C4-2B (cell line): ENCODE results near the gene SLC36A1.
"Not testable (repeated sequence)": the region's sequence is repeated elsewhere in the genome, so short reads cannot be mapped to it uniquely, and the experiment has no call there.

Experiments
- H3K27ac ChIP-seq: fragments of 450-650 bp; 2 replicates; pipeline ENCODE4 v1.5.1; 2017
- CTCF ChIP-seq: fragments of 450-650 bp; conservative IDR thresholded peaks from 2 replicates; pipeline ENCODE4 v1.5.1; 2017; ENCODE audit warnings: mild to moderate bottlenecking
- ZFX ChIP-seq: fragments of 450-650 bp; IDR thresholded peaks from 2 replicates; pipeline ENCODE4 v1.6.1; 2017

The SLC36A1 gene

GRCh38 chr5:151498395-151499155, 51.2 kb downstream of the SLC36A1 start:
- no peak for TF ChIP-seq ZFX
- no peak for TF ChIP-seq CTCF
- H3K27ac ChIP-seq: no peak overlapping the region

GRCh38 chr5:151499501-151500035, 52.2 kb downstream of the SLC36A1 start:
- TF ChIP-seq ZFX (no peak), CTCF (no peak)
- no peak overlapping the region for H3K27ac ChIP-seq

- H3K27ac ChIP-seq: no peak overlapping the region
- TF ChIP-seq ZFX (no peak), CTCF (no peak)
Measured at GRCh38 chr5:151504006-151504405, 56.6 kb downstream of the SLC36A1 start.

GRCh38 chr5:151508308-151508707, 60.9 kb downstream of the SLC36A1 start:
- not testable (repeated sequence) for H3K27ac ChIP-seq

GRCh38 chr5:151509231-151509630, 61.8 kb downstream of the SLC36A1 start:
- H3K27ac ChIP-seq: no peak overlapping the region
- TF ChIP-seq ZFX (no peak), CTCF (no peak)

- TF ChIP-seq CTCF: no peak
- no peak overlapping the region for H3K27ac ChIP-seq
Measured at GRCh38 chr5:151509836-151510235, 62.4 kb downstream of the SLC36A1 start.

GRCh38 chr5:151517122-151517920, 69.9 kb downstream of the SLC36A1 start:
- TF ChIP-seq ZFX: no peak
- no peak for TF ChIP-seq CTCF
- H3K27ac ChIP-seq: no peak overlapping the region
